Measurements from ENCODE around the gene SMAD9. TPM values are rescaled to one million over a fixed set of nuclear protein-coding genes. Genes with fewer than 3 reads are reported as not detected.

SMAD9 gene
- total RNA-seq, 2 experiments from 2014 or later: not detected

DNA sequence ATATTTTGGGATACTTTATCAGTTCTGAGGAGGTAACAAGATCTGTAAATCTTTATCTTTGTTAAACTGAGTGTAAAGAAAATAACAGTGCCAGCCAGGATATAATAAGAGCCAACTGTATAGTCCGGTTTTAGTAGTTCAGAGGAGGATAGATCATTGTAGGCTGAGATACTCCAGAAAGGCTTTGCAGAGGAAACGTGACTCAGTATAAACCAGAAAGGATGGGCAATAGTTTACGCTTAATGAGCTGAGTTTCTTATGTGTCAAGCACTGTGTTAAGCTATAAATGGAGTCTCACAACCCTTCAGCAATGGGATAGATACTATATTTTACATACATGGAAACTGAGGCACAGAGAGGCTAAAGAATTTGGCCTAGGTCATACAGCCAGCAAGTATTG lies 97.3 kb downstream of the SMAD9 start:
- Mint-ChIP-seq H3K4me1 (ENCODE audit: low read depth) (peaks cover 55% of the 10 kb centered on the region), H3K27me3 (ENCODE audit: low read depth) (no peaks in the 10 kb centered on the region), H3K36me3 (ENCODE audit: low read depth) (peaks cover 31% of the 10 kb centered on the region), H3K4me3 (peak overlapping the region; percentile 40), H3K9me3 (ENCODE audit: insufficient read depth) (no peaks in the 10 kb centered on the region), H3K27ac (no peak overlapping the region)
- no peak for DNase-seq
- ATAC-seq: no peak
- CTCF ChIA-PET: interaction anchor here (1.0 kb wide), 2 partner anchors 19 to 158 kb away, joined by 3 to 4 read pairs; no protein-coding TSS in a partner anchor
- POLR2A ChIA-PET: interaction anchor here (1.4 kb wide), 1 partner anchor 177 kb away, joined by 4 read pairs; no protein-coding TSS in a partner anchor

DNA sequence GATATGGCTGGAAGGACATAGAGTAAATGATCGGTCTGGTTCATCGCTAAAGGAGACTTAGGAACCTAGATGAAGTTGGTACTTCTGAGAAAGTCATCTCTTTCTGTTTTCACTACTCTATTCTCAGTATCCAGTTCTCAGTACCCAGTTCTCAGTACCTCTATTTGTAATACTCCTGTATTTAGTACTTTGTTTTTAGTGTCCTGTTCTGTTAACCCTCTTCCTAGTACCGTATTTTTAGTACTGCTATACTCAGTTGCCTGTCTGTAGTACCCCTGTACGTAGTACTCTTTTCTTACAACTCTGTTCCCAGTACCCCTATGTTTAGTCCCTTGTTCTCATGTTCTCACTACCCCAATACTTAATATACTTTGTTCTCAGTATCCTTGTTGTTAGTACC lies 99.8 kb downstream of the SMAD9 start:
- CTCF ChIA-PET: interaction anchor here (1.1 kb wide), 1 partner anchor 9 kb away, joined by 3 read pairs; no protein-coding TSS in a partner anchor
- Mint-ChIP-seq H3K4me1 (ENCODE audit: low read depth) (peaks cover 57% of the 10 kb centered on the region), H3K4me3 (peak overlapping the region; percentile 87), H3K27me3 (ENCODE audit: low read depth) (peaks cover 7% of the 10 kb centered on the region), H3K27ac (peak overlapping the region; percentile 96), H3K9me3 (ENCODE audit: insufficient read depth) (no peaks in the 10 kb centered on the region), H3K36me3 (ENCODE audit: low read depth) (peaks cover 23% of the 10 kb centered on the region)
- no peak for ATAC-seq
- DNase-seq: no peak
- POLR2A ChIA-PET: interaction anchor here (1.2 kb wide), 1 partner anchor 180 kb away, joined by 10 read pairs; the partner anchor contains the start of genes ALG5 and EXOSC8

DNA sequence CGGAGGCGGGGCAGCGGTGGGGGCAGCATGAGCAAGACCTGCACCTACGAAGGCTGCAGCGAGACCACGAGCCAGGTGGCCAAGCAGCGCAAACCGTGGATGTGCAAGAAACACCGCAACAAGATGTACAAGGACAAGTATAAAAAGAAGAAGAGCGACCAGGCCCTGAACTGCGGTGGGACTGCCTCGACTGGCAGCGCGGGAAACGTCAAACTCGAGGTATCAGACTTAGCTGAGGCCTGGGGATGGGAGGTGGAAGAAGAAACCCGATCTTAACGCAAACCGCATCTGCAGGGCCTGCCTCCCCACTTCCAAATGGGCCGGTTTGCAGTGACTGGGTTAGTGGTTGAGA lies 100.3 kb downstream of the SMAD9 start:
- Mint-ChIP-seq H3K27me3 (ENCODE audit: low read depth) (peaks cover 11% of the 10 kb centered on the region), H3K4me3 (peak overlapping the region; percentile 87), H3K9me3 (ENCODE audit: insufficient read depth) (no peaks in the 10 kb centered on the region), H3K27ac (peak overlapping the region; percentile 96), H3K36me3 (ENCODE audit: low read depth) (peaks cover 20% of the 10 kb centered on the region), H3K4me1 (ENCODE audit: low read depth) (peaks cover 52% of the 10 kb centered on the region)
- ATAC-seq (peak; percentile 28), DNase-seq (peak; percentile 62)
- POLR2A ChIA-PET: interaction anchor here (1.2 kb wide), 1 partner anchor 180 kb away, joined by 10 read pairs; the partner anchor contains the start of genes ALG5 and EXOSC8
- CTCF ChIA-PET: no interaction called here

DNA sequence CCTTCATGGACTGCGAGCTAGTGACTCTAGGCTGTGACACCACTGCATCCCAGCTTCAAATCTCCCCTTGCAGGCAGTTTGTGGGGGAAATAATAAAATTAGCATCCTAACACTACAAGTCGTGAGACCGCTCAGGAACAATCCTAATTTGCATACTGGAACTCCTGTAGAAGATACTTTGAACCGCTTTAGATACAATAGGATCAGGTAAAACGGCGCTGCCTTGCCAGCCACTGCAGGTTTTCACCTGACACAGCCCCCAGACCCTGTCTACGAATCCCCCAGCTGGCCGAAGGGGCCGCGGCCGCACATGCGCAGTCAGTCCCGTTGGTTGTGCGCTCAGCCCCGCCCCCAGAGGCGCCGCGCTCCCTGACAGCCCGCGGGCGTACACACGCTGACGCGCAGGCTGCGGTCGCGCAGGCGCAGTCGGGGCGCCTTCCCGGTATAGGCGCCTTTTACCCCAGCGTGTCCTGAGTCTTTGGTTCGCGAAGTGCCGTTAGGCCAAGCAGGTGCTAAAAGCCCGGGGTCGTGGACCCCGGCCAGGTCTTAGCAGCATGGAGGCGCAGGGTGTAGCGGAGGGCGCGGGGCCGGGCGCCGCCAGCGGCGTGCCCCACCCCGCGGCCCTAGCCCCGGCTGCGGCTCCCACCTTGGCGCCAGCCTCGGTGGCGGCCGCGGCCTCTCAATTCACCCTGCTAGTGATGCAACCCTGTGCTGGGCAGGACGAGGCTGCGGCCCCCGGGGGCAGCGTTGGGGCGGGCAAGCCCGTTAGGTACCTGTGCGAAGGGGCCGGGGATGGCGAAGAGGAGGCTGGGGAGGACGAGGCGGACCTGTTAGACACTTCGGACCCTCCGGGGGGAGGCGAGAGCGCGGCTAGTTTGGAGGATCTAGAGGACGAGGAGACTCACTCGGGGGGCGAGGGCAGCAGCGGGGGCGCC lies 101.0 kb downstream of the SMAD9 start, which contains the start of gene RFXAP:
TSS of gene RFXAP (plus strand) at position 419 of the 935 bp plus-strand sequence. CDS start at position 555, 136 bp downstream.
- Mint-ChIP-seq H3K36me3 (ENCODE audit: low read depth) (peaks cover 17% of the 10 kb centered on the region), H3K4me3 (peak within 1 kb of the TSS; percentile 87), H3K4me1 (ENCODE audit: low read depth) (peaks cover 46% of the 10 kb centered on the region), H3K27ac (peak within 1 kb of the TSS; percentile 96), H3K27me3 (ENCODE audit: low read depth) (peaks cover 17% of the 10 kb centered on the region), H3K9me3 (ENCODE audit: insufficient read depth) (no peaks in the 10 kb centered on the region)
- ChIA-PET POLR2A (interaction anchor here (0.7 to 1.2 kb wide), 3 partner anchors 83 to 181 kb away, joined by 3 to 10 read pairs (median 4); partner anchors contain the start of genes ALG5 and EXOSC8), CTCF (no interaction called here)
- DNase-seq (peak; percentile 93), ATAC-seq (peak; percentile 93)

DNA sequence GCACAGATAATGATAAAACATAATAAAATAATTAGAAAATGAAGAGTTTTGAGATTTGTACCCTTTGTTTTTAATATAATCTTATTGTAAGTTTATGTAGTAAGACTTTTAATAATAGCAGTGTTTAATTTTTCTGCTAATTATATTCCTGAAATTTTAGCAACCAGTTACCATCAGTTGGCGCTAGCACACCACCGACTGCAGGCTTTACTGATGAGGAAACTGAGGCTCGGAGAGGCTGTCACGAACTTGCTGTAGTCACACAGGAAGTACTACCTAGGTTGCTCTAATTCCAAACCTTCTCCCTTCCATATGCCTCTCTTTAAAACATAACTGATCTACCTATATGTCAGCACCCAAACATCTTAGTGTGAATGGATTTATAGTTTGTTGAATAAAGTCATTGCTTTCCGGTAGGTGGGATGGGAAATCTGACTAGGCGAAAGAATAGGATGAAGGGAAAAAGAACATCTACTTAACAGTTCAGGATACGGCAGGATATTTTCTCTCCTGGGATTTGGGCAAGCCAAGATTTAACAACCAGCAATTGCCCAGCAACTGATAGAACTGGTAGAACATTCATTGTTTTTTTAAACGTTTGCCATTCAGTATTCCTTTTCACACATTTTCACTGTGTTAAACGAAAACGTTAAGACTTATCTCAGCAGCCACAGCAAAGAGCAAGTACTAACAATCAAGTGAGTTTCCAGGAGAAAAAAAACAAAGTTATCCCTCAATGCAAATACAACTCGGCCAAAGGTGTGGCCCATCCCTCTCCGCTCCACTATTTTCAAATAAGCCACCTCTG lies 101.8 kb downstream of the SMAD9 start:
- Mint-ChIP-seq H3K36me3 (ENCODE audit: low read depth) (peaks cover 14% of the 10 kb centered on the region), H3K27me3 (ENCODE audit: low read depth) (peaks cover 19% of the 10 kb centered on the region), H3K9me3 (ENCODE audit: insufficient read depth) (no peaks in the 10 kb centered on the region), H3K4me1 (ENCODE audit: low read depth) (peaks cover 39% of the 10 kb centered on the region), H3K27ac (peak overlapping the region; percentile 96), H3K4me3 (peak overlapping the region; percentile 87)
- POLR2A ChIA-PET: interaction anchor here (0.7 to 0.9 kb wide), 2 partner anchors 82 to 182 kb away, joined by 3 to 4 read pairs; partner anchors contain the start of gene EXOSC8
- no peak for ATAC-seq
- DNase-seq: no peak
- CTCF ChIA-PET: no interaction called here

DNA sequence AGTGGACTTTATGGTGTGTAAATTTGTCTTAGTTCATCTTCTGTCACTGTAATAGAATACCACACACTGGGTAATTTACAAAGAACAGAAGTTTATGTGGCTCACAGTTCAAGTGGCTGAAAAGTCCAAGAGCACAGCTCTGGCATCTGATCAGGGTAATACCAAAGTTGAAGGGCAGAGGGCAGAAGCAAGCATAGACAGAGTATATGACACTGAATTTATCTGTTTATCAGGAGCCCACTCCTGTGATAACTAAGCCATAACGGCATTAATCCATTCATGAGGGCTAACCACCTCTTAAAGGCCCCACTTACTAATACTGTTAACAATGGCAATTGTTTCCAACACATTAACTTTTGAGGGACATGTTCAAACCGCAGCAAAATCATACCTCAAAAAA lies 105.0 kb downstream of the SMAD9 start:
- peaks cover 11% of the 10 kb centered on the region for H3K4me1 Mint-ChIP-seq (ENCODE audit: low read depth)
- no peak overlapping the region for H3K4me3 Mint-ChIP-seq
- H3K27me3 Mint-ChIP-seq (ENCODE audit: low read depth): peaks cover 32% of the 10 kb centered on the region
- CTCF ChIA-PET: interaction anchor here (0.6 to 1.4 kb wide), 11 partner anchors 9 to 178 kb away, joined by 3 to 7 read pairs (median 4); no protein-coding TSS in a partner anchor
- POLR2A ChIA-PET: no interaction called here
- H3K9me3 Mint-ChIP-seq (ENCODE audit: insufficient read depth): no peaks in the 10 kb centered on the region
- ATAC-seq: no peak
- no peak overlapping the region for H3K27ac Mint-ChIP-seq
- peaks cover 4% of the 10 kb centered on the region for H3K36me3 Mint-ChIP-seq (ENCODE audit: low read depth)
- peak; percentile 26 for DNase-seq

DNA sequence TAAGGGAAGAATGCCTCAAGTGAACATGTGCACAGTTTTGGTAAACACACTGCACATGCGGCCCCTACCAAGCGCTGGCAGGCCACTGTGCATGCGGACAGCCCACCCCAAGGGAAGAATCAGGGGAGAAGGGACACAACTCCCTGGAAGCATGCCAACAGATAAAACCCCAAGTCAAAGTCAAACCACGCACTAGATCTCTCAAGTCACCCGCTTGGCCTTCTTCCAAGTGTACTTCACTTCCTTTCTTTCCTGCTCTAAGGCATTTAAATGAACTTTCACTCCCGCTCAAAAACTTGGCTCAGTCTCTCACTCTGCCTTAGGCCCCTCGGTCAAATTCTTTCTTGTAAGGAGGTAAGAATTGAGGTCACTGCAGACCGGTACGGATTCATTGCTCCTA lies 105.6 kb downstream of the SMAD9 start:
- H3K4me3 Mint-ChIP-seq: no peak overlapping the region
- DNase-seq (no peak), ATAC-seq (no peak)
- peaks cover 35% of the 10 kb centered on the region for H3K27me3 Mint-ChIP-seq (ENCODE audit: low read depth)
- peaks cover 11% of the 10 kb centered on the region for H3K4me1 Mint-ChIP-seq (ENCODE audit: low read depth)
- no peaks in the 10 kb centered on the region for H3K9me3 Mint-ChIP-seq (ENCODE audit: insufficient read depth)
- CTCF ChIA-PET: interaction anchor here (0.6 to 1.3 kb wide), 3 partner anchors 11 to 175 kb away, joined by 3 read pairs; no protein-coding TSS in a partner anchor
- peaks cover 2% of the 10 kb centered on the region for H3K36me3 Mint-ChIP-seq (ENCODE audit: low read depth)
- H3K27ac Mint-ChIP-seq: no peak overlapping the region
- POLR2A ChIA-PET: no interaction called here

DNA sequence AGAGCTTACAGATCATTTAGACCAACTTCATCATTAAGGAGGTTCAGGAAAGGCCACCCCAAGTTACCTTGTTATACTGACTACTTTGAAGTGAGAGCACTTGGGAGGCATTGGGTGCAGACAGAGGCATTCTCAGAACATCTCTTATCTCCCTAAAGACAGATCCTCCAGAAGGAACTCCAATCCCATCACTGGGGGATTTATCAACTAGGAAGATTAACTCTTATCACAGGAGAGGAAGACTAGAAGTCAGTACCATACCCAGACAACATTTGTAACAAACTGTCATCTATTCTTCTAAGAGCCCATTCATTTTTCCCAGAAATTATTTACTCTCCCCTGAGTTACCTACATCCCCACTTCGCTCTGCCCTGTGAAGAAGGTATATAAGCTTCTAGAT lies 106.8 kb downstream of the SMAD9 start:
- H3K4me1 Mint-ChIP-seq (ENCODE audit: low read depth): peaks cover 4% of the 10 kb centered on the region
- no peak for ATAC-seq
- no peaks in the 10 kb centered on the region for H3K9me3 Mint-ChIP-seq (ENCODE audit: insufficient read depth)
- POLR2A ChIA-PET: no interaction called here
- no peak overlapping the region for H3K4me3 Mint-ChIP-seq
- peaks cover 35% of the 10 kb centered on the region for H3K27me3 Mint-ChIP-seq (ENCODE audit: low read depth)
- H3K36me3 Mint-ChIP-seq (ENCODE audit: low read depth): no peaks in the 10 kb centered on the region
- CTCF ChIA-PET: interaction anchor here (0.7 to 1.2 kb wide), 2 partner anchors 12 to 318 kb away, joined by 3 to 4 read pairs; no protein-coding TSS in a partner anchor
- no peak overlapping the region for H3K27ac Mint-ChIP-seq
- no peak for DNase-seq

DNA sequence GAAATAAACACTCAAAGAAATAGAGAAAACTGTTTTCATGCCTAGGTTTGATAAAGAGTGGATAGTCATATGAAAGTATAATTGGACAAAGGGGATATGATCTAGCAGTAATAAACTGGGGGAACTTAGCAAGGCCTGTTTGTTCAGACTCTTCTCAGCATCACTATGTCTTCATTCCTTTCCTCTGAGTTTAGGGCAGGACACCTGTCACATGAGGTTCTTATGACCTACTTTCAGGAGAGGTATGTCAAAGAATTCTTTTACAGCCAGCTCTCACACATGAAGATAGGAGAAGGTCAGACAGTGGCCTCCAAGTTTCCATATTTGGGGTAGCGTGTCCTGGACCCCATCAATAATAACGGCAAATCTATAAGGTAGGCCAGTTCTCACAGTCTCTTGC lies 112.4 kb downstream of the SMAD9 start:
- POLR2A ChIA-PET: no interaction called here

DNA sequence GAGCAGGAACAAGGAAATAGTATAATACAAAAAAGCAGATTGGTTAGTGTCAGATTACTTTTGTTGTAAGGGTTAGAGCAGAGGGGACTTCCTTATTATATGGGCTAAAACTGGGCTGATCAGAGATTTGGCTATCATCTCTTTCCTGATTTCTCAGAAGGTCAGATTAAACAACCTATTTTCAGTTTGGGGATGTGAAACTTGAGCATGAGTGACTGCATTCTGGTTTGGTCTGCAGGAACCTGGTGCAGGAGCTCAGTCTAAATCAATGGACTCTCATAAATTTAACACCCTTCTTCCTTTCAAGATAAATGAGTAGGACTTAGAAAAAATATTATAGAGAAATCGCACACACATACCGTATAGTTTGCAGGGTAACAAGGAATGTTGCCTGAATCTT lies 113.9 kb downstream of the SMAD9 start:
- Mint-ChIP-seq H3K27ac (no peak overlapping the region), H3K36me3 (ENCODE audit: low read depth) (no peaks in the 10 kb centered on the region), H3K4me1 (ENCODE audit: low read depth) (no peaks in the 10 kb centered on the region), H3K4me3 (no peak overlapping the region), H3K9me3 (ENCODE audit: insufficient read depth) (no peaks in the 10 kb centered on the region), H3K27me3 (ENCODE audit: low read depth) (peaks cover 21% of the 10 kb centered on the region)
- POLR2A ChIA-PET: no interaction called here
- DNase-seq (no peak), ATAC-seq (no peak)
- CTCF ChIA-PET: interaction anchor here (1.5 kb wide), 1 partner anchor 9 kb away, joined by 7 read pairs; no protein-coding TSS in a partner anchor

More for the DNA sequence above, 112.4 kb downstream of the SMAD9 start:
- H3K9me3 Mint-ChIP-seq (ENCODE audit: insufficient read depth): no peaks in the 10 kb centered on the region
- no peak overlapping the region for H3K4me3 Mint-ChIP-seq
- no peak for ATAC-seq
- DNase-seq: no peak
- peaks cover 25% of the 10 kb centered on the region for H3K27me3 Mint-ChIP-seq (ENCODE audit: low read depth)
- no peaks in the 10 kb centered on the region for H3K4me1 Mint-ChIP-seq (ENCODE audit: low read depth)
- CTCF ChIA-PET: no interaction called here
- no peaks in the 10 kb centered on the region for H3K36me3 Mint-ChIP-seq (ENCODE audit: low read depth)
- H3K27ac Mint-ChIP-seq: no peak overlapping the region

DNA sequence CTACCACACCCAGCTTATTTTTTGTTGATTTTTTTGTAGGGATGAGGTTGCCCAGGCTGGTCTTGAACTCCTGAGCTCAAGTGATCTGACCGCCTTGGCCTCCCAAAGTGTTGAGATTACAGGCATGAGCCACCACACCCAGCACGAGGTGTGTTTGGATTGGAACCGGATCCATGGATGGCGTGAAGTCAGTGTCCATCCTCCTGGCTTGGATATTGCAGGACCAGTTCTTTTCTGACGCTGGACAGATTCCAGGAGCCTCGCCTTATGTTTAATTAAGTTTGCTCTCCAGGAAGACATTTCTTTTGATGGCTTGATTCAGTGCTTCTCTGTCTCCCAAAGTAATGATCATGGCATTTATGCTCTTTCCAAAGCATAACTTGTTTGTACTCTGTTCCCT lies 115.5 kb downstream of the SMAD9 start:
- no peaks in the 10 kb centered on the region for H3K36me3 Mint-ChIP-seq (ENCODE audit: low read depth)
- ATAC-seq: no peak
- ChIA-PET POLR2A (no interaction called here), CTCF (no interaction called here)
- no peaks in the 10 kb centered on the region for H3K9me3 Mint-ChIP-seq (ENCODE audit: insufficient read depth)
- H3K27me3 Mint-ChIP-seq (ENCODE audit: low read depth): peaks cover 14% of the 10 kb centered on the region
- H3K4me3 Mint-ChIP-seq: no peak overlapping the region
- no peak for DNase-seq
- no peaks in the 10 kb centered on the region for H3K4me1 Mint-ChIP-seq (ENCODE audit: low read depth)
- no peak overlapping the region for H3K27ac Mint-ChIP-seq
